Measurements from ENCODE around the gene RAET1E.
"Not testable (repeated sequence)": the region's sequence is repeated elsewhere in the genome, so short reads cannot be mapped to it uniquely, and the experiment has no call there.

Gene RAET1E

DNA sequence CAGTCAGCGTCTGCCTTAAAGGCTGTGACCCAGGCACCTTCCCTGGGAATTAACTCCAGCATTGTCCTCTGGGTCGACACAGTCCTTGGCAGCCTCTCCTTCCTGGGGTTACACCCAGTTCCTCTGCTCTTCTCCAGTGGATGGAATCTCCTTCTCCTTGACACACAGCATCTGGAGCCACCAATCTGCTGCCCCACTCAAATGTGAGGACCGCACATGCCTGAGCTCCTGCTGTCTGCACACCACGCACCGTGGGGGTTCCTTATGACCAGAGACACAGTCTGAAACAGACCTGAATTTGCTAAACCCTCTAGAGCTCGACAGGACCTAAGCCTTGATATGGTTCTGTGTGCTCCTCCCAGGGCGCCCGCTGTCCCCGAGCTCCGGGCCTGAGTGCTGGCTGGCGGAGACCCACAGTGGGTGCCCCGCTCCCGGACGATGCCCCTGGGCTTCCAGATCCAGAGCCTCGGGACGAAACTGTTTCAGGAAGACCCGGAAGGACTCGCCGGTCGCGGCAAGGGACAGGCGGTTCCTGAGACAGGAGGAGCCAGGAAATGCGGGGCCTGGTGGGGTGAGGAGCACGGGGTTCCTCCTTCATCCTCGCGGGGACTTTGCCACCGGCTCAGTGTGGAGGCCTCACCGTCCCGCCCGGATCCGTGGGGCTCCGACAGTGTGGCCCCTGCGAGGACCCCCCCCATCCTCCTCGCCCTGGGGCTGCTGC, 27.5 kb upstream of the RAET1E start:
- Histone ChIP-seq H3K36me3 (ENCODE audit: control insufficient read depth, insufficient read depth, low read length) (no peaks in the 10 kb centered on the region), H3K4me1 (ENCODE audit: control insufficient read depth, insufficient read depth, low read length) (peaks cover 22% of the 10 kb centered on the region), H3K27me3 (ENCODE audit: control insufficient read depth, insufficient read depth, low read length) (peaks cover 43% of the 10 kb centered on the region), H3K9me3 (ENCODE audit: control insufficient read depth, low read length) (no peaks in the 10 kb centered on the region), H3K4me3 (ENCODE audit: low read length) (peak overlapping the region; percentile 73), H3K9ac (ENCODE audit: low read length) (peak overlapping the region; percentile 61)

DNA sequence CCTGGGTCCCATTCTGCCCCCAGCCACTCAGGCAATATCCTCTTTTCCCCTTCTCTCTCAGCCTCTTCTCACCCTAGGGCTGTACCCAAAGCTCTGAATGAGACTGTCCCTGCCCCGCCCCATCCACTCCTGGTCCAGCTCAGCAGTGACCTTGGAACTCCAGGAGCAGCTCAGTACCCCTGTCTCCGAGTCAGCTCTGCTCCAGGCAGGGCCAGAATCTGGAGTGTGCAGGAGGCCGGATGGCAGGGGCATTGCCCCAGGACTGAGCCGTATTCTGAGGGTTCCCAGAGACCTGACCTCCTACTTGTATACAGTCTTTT, 27.0 kb upstream of the RAET1E start:
- peaks cover 43% of the 10 kb centered on the region for H3K27me3 ChIP-seq (ENCODE audit: control insufficient read depth, insufficient read depth, low read length)
- no peaks in the 10 kb centered on the region for H3K36me3 ChIP-seq (ENCODE audit: control insufficient read depth, insufficient read depth, low read length)
- H3K4me1 ChIP-seq (ENCODE audit: control insufficient read depth, insufficient read depth, low read length): peaks cover 22% of the 10 kb centered on the region
- H3K9ac ChIP-seq (ENCODE audit: low read length): no peak overlapping the region
- no peaks in the 10 kb centered on the region for H3K9me3 ChIP-seq (ENCODE audit: control insufficient read depth, low read length)
- no peak overlapping the region for H3K4me3 ChIP-seq (ENCODE audit: low read length)

DNA sequence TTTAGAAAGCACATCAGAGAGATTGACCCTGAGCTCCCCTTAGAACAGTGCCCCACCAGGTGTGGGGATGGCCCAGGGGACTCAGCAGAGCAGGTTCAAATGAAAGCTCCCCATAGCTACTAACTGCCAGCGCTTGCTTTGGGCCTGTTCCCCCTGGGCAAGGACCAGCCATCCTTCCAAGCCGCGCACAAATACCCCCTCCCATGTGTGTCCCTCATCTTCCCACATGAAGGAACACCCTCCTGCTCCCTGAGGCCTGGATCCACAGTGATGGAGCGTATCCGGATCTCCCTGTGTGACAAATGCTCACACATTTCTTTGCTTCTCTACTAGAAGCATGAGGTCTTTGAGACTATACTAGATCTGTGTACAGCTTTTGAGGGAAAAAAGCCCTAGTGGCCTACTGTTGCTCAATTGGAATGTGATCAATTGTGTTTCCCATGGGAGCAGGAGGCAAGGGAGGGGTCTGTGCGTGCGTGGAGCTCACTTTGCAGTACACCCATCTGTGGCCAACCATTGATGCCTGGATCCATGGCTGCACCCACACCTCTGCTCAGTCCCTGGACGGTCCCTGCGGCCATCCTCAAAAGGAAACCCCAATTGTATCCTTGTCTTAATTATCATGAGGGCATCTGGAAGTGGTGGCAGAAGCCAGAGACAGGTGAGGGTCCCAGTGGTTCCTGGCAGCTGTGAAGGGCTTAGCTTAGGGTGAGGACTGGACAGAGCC, 26.5 kb upstream of the RAET1E start:
- no peaks in the 10 kb centered on the region for H3K9me3 ChIP-seq (ENCODE audit: control insufficient read depth, low read length)
- H3K4me3 ChIP-seq (ENCODE audit: low read length): no peak overlapping the region
- H3K36me3 ChIP-seq (ENCODE audit: control insufficient read depth, insufficient read depth, low read length): no peaks in the 10 kb centered on the region
- no peak overlapping the region for H3K9ac ChIP-seq (ENCODE audit: low read length)
- H3K4me1 ChIP-seq (ENCODE audit: control insufficient read depth, insufficient read depth, low read length): peaks cover 22% of the 10 kb centered on the region
- peaks cover 39% of the 10 kb centered on the region for H3K27me3 ChIP-seq (ENCODE audit: control insufficient read depth, insufficient read depth, low read length)

DNA sequence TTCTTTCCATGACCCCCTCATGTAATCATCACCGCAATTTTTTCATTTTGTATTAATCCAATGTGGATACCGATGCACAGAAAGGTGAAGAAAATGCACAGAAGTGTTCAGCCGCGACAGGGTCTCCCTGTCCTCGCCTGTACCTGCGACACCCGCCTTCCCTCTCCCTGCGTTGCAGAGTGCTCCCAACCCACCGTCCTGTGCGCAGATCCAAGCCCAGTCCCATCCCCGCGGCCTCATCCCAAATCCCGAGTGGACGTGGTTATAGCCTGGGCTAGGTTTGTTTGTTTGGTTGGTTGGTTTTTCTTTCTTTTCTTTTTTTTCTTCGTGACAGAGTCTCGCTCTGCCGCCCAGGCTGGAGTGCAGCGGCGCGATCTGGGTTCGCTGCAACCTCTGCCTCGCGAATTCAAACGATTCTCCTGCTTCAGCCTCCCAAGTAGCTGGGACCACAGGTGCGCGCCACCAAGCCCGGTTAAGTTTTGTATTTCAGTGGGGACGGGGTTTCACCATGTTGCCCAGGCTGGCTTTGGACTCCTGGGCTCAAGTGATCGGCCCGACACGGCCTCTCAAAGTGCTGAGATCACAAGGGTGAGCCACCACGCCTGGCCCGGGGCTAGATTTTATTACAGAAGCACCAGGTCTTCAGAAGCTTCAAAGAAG, 25.5 kb upstream of the RAET1E start:
- Histone ChIP-seq H3K27me3 (ENCODE audit: control insufficient read depth, insufficient read depth, low read length) (peaks cover 33% of the 10 kb centered on the region), H3K4me3 (ENCODE audit: low read length) (peak overlapping the region; percentile 54), H3K9me3 (ENCODE audit: control insufficient read depth, low read length) (no peaks in the 10 kb centered on the region), H3K36me3 (ENCODE audit: control insufficient read depth, insufficient read depth, low read length) (no peaks in the 10 kb centered on the region), H3K9ac (ENCODE audit: low read length) (no peak overlapping the region), H3K4me1 (ENCODE audit: control insufficient read depth, insufficient read depth, low read length) (peaks cover 22% of the 10 kb centered on the region)

DNA sequence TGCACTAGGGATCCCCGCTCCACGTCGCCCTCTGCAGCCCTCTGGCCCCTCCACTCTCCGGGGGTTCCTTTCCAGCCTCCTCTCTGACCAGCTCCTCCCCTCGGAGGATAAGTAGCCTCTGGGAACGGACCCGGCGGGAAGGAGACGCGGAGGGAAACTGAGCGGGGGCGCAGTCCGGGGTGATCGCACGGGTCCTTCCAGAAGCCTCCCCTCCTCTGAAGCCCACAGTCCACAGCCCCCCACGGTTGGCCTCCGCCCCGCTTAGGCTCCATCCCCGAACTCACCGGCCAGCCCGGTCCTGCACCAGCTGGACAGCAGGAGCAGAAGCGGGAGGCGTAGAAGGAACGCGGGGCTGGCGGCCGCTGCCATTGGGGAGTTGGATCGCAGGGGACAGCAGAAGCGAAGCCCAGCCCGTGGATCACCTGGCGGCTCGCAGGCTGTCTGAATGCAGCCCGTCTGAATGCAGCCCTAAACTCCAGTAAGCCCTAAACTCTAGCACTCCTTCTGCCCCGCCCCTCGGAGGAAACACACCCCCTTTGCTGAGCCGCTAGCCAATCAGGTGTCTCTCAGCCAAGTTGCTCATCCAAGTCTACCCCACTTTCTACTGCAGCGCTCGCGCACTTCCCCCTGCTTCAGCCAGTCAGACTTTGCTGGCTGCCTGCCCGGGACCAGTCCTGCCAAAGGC, 24.9 kb upstream of the RAET1E start, which contains the start of gene RAET1G:
RAET1G (minus strand) TSS at position 480 of the 685 bp plus-strand sequence; CDS start at position 369, 111 bp downstream.
- Histone ChIP-seq H3K9me3 (ENCODE audit: control insufficient read depth, low read length) (no peaks in the 10 kb centered on the region), H3K4me3 (ENCODE audit: low read length) (peak within 1 kb of the TSS; percentile 54), H3K9ac (ENCODE audit: low read length) (no peak within 1 kb of the TSS), H3K4me1 (ENCODE audit: control insufficient read depth, insufficient read depth, low read length) (peaks cover 22% of the 10 kb centered on the region), H3K27me3 (ENCODE audit: control insufficient read depth, insufficient read depth, low read length) (peaks cover 33% of the 10 kb centered on the region), H3K36me3 (ENCODE audit: control insufficient read depth, insufficient read depth, low read length) (no peaks in the 10 kb centered on the region)

DNA sequence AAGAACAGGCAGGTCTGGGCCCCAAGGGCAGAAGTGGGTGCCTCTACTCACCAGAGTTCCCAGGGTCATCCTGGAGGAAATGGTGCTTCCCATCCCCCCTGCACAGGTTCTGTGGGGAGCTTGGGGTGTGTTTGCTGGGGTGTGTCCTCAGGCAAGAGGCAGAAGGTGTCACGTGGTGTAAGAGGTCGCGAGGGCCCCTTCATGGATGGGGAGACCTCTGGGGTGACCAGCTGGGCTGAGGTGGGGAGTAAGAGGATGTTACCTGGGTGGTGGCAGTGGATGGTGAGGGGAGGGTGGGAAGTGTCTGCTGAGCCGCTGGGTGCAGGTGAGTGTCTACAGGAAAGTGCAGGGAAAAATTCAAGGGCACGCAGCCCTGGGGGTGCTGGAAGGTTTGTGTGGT, 24.2 kb upstream of the RAET1E start:
- peaks cover 33% of the 10 kb centered on the region for H3K27me3 ChIP-seq (ENCODE audit: control insufficient read depth, insufficient read depth, low read length)
- not testable (repeated sequence) for H3K9me3 ChIP-seq (ENCODE audit: control insufficient read depth, low read length); H3K4me3 ChIP-seq (ENCODE audit: low read length); H3K9ac ChIP-seq (ENCODE audit: low read length); H3K36me3 ChIP-seq (ENCODE audit: control insufficient read depth, insufficient read depth, low read length)
- H3K4me1 ChIP-seq (ENCODE audit: control insufficient read depth, insufficient read depth, low read length): peaks cover 22% of the 10 kb centered on the region

DNA sequence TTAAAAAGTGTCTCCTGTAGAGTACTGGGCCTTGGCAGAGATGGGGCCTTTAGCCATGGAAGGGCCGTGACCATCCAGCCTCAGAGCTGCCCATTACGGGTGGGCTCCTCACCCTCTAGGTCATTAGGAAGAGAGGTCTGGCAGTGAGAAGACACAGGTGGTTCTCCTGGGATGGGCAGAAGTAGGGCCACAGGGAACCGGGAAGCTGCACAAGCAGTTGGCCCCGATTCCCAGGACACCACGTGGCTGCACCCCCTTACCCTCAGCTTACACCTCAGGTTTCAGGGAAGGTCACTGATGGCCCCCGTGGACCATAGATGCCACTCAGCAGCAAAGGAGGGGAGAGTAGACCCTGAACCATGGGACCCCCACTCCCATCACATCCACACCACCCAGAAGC, 23.4 kb upstream of the RAET1E start:
- H3K4me1 ChIP-seq (ENCODE audit: control insufficient read depth, insufficient read depth, low read length): peaks cover 19% of the 10 kb centered on the region
- no peak overlapping the region for H3K4me3 ChIP-seq (ENCODE audit: low read length)
- peaks cover 33% of the 10 kb centered on the region for H3K27me3 ChIP-seq (ENCODE audit: control insufficient read depth, insufficient read depth, low read length)
- no peaks in the 10 kb centered on the region for H3K36me3 ChIP-seq (ENCODE audit: control insufficient read depth, insufficient read depth, low read length)
- H3K9me3 ChIP-seq (ENCODE audit: control insufficient read depth, low read length): no peaks in the 10 kb centered on the region
- no peak overlapping the region for H3K9ac ChIP-seq (ENCODE audit: low read length)

DNA sequence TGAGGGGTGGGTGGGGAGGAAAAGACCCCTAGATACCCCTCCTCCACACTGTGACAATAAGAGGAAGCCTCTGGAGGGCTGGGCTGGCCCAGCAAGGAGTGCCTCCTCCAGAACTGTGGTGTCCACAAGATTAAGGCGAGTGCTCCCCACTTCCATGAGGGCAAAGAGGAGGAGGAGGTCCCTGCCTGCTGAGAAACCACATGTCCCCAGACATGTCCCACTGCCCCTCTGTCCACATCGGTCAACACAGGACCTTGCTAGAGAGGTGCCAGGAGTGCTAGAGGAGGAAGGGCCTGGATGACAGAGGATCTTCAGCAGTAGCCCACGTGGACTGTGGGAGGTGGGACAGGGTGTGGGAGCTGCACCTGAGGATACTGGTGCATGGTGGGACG, 21.9 kb upstream of the RAET1E start:
- H3K9me3 ChIP-seq (ENCODE audit: control insufficient read depth, low read length): no peaks in the 10 kb centered on the region
- no peak overlapping the region for H3K9ac ChIP-seq (ENCODE audit: low read length)
- peaks cover 31% of the 10 kb centered on the region for H3K27me3 ChIP-seq (ENCODE audit: control insufficient read depth, insufficient read depth, low read length)
- H3K4me1 ChIP-seq (ENCODE audit: control insufficient read depth, insufficient read depth, low read length): peaks cover 15% of the 10 kb centered on the region
- no peaks in the 10 kb centered on the region for H3K36me3 ChIP-seq (ENCODE audit: control insufficient read depth, insufficient read depth, low read length)
- no peak overlapping the region for H3K4me3 ChIP-seq (ENCODE audit: low read length)

DNA sequence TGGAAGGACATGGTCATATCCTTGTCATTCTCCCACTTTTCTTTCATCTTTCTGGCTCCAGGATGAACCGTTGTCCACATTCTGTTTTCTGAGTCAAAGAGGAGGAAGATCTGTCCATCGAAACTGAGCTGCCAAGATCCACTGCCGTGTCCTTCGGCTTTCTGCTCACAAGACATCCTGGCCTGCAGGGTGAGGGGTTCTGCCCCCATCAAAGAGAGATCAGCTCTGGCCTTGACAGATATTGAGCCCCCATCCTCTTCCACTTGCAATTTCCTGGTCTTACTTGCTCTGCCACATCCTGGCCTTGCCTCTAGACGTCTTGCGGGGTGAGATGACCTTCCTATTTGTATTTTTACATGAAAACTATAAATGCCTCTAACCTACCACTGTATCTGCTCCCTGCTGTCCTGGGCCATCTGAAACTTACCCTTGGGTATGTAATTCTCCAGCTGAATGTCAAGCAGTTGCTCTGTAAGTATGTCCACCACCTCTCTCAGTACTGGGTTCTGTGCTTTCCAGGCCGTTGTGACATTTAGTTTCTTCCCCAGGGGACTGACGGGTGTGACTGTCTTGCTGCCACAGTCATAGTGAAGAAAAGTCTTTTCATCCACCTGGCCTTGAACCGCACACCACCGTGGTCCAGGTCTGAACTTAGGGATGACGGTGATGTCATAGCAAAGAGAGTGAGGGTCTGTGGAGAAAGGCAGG, 21.4 kb upstream of the RAET1E start:
- not testable (repeated sequence) for H3K36me3 ChIP-seq (ENCODE audit: control insufficient read depth, insufficient read depth, low read length); H3K9ac ChIP-seq (ENCODE audit: low read length); H3K9me3 ChIP-seq (ENCODE audit: control insufficient read depth, low read length); H3K4me3 ChIP-seq (ENCODE audit: low read length)
- Histone ChIP-seq H3K27me3 (ENCODE audit: control insufficient read depth, insufficient read depth, low read length) (peaks cover 26% of the 10 kb centered on the region), H3K4me1 (ENCODE audit: control insufficient read depth, insufficient read depth, low read length) (peaks cover 12% of the 10 kb centered on the region)

DNA sequence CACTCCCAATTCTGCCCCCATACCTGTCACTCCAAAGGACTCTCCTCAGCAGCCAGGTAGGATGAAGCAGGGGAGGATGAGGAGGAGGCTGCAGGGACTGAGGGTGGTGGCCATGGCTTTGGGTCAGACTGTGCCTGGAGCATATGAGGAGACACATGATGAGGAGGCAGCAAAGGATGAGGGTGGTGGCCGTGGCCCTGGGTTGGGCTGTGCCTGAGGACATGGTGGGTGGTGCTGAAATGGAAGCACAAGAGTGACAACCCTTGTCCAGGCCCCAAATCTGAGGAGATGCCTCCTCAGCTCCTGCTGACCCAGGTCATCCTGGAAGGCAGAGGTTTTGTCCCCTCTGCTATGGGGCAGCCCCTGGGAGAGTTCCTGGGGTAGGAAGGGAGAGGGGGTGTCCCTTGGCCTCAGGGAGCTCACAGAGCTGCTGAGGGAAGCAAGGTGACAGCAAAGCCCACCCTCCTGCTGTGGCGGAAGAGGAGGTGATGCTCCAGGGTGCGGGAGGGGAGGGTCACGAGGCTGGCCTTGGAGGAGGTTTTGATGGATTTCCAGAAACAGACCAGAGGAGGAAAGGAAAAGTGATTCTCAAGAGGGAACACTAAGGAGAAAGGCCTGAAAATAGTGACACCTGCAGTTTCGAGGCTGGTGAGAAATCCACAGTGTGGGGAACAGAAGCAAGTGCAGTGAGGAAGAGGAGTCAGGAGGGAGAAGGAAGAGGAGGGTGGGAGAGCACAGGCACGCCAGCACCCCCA, 20.4 kb upstream of the RAET1E start:
- H3K4me1 ChIP-seq (ENCODE audit: control insufficient read depth, insufficient read depth, low read length): peaks cover 10% of the 10 kb centered on the region
- H3K36me3 ChIP-seq (ENCODE audit: control insufficient read depth, insufficient read depth, low read length): no peaks in the 10 kb centered on the region
- H3K9me3 ChIP-seq (ENCODE audit: control insufficient read depth, low read length): no peaks in the 10 kb centered on the region
- H3K9ac ChIP-seq (ENCODE audit: low read length): no peak overlapping the region
- H3K4me3 ChIP-seq (ENCODE audit: low read length): no peak overlapping the region
- H3K27me3 ChIP-seq (ENCODE audit: control insufficient read depth, insufficient read depth, low read length): peaks cover 19% of the 10 kb centered on the region

DNA sequence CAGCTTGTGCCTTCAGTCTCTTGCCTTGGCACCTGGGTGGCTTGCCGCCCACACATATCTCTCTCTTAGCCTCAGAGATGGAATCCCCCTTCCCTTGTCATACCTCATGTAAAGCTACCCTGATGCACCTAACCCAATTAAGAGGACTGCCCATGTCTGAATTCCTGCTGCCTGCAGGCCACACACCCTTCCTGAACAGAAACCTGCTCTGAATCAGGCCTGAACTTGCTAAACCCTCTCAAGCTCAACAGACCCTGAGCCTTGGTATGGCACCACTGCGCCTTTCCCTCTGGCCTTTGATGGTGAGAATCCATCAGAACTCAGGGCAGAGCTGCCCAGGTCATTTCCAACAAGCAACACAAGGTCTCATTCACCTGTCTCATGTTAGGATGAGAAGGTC, 19.8 kb upstream of the RAET1E start:
- peaks cover 12% of the 10 kb centered on the region for H3K27me3 ChIP-seq (ENCODE audit: control insufficient read depth, insufficient read depth, low read length)
- H3K4me1 ChIP-seq (ENCODE audit: control insufficient read depth, insufficient read depth, low read length): peaks cover 4% of the 10 kb centered on the region
- H3K9ac ChIP-seq (ENCODE audit: low read length): no peak overlapping the region
- H3K9me3 ChIP-seq (ENCODE audit: control insufficient read depth, low read length): no peaks in the 10 kb centered on the region
- H3K4me3 ChIP-seq (ENCODE audit: low read length): no peak overlapping the region
- H3K36me3 ChIP-seq (ENCODE audit: control insufficient read depth, insufficient read depth, low read length): no peaks in the 10 kb centered on the region
